Measurements from ENCODE around the gene PPP1R14B.

PPP1R14B gene

DNA sequence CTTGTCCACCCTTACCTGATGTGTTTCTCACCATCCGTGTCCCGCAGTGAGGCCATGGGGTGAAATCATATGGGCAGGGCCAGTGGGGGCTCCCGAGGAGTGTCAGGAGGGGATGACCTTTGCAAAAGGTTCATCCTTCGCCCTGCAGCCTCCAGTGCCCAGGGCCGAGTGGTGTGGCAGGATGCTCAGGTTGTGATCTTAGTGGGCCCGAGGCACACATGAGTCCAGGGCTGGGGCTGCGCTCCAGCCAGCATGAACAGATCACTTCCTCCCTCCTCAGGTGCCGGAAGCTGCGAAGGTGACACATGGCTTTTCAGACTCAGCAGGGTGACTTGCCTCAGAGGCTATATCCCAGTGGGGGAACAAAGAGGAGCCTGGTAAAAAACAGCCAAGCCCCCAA is 8.7 kb downstream of the PPP1R14B start:
- DNase-seq (ENCODE audit: low read depth, low spot score), result no peak
- in situ Hi-C loops (cut with HindIII; ENCODE audit: low sequenced_read_pairs), result no loop called here

DNA sequence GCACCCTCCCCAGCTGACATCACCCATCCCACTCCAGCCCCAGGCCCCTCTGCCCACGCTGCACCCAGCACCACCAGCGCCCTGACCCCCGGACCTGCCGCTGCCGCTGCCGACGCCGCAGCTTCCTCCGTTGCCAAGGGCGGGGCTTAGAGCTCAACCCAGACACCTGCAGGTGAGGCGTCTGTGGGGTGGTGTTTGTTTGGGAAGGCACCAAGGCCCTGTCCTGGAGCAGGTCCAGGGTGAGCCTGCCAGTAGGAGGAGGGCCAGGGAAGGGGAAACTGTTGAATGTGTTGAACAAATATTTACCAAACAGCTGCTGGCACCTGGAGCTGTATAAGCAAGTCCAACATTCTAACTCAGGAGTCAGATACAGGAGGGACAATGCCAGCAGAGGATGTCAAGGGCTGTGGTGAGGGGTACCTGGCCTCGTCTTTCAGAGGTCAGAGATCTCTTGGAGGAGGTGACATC is 9.2 kb downstream of the PPP1R14B start:
- H3K4me3 ChIP-seq (ENCODE audit: low read depth, low read length), result no peak overlapping the region
- no peak for DNase-seq (ENCODE audit: low read depth, low spot score)
- TF ChIP-seq, protein P1, sequence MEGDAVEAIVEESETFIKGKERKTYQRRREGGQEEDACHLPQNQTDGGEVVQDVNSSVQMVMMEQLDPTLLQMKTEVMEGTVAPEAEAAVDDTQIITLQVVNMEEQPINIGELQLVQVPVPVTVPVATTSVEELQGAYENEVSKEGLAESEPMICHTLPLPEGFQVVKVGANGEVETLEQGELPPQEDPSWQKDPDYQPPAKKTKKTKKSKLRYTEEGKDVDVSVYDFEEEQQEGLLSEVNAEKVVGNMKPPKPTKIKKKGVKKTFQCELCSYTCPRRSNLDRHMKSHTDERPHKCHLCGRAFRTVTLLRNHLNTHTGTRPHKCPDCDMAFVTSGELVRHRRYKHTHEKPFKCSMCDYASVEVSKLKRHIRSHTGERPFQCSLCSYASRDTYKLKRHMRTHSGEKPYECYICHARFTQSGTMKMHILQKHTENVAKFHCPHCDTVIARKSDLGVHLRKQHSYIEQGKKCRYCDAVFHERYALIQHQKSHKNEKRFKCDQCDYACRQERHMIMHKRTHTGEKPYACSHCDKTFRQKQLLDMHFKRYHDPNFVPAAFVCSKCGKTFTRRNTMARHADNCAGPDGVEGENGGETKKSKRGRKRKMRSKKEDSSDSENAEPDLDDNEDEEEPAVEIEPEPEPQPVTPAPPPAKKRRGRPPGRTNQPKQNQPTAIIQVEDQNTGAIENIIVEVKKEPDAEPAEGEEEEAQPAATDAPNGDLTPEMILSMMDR (IDR thresholded peaks at IDR 0.05; ENCODE audit: low read depth, low read length), result no peak
- in situ Hi-C loops (cut with HindIII; ENCODE audit: low sequenced_read_pairs), result no loop called here

More for the DNA sequence above, 8.7 kb downstream of the PPP1R14B start:
- H3K4me3 ChIP-seq (ENCODE audit: low read depth, low read length), result no peak overlapping the region
- TF ChIP-seq, protein P1 (IDR thresholded peaks at IDR 0.05; ENCODE audit: low read depth, low read length), result no peak

DNA sequence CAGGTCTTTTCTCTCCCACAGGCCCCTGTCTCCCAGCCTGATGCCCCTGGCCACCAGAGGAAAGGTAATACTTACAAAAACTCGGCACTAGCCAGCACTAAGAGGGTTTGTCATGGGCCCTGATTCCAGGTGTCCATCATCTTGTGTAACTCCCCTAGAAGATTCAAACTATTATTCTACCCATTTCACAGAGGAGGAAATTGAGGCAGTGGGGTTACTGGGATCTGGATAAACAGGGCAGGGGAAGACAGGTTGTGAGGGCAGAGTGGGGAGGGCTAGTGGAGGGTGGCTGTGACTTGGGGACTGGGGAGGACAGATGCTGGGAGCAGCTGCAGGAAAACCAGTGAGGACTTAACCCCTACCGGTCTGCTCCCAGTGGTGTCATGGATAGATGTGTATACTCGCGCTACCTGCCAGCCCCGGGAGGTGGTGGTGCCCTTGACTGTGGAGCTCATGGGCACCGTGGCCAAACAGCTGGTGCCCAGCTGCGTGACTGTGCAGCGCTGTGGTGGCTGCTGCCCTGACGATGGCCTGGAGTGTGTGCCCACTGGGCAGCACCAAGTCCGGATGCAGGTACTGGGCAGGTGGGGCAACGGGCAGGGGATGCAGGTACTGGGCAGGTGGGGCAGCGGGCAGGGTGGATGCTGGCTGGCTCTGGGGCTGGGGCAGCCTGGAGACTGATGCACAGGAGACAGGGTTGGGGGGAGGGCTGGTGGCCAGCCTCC is 11.1 kb downstream of the PPP1R14B start:
- in situ Hi-C loops (cut with HindIII; ENCODE audit: low sequenced_read_pairs), result no loop called here
- TF ChIP-seq, protein P1 (IDR thresholded peaks at IDR 0.05; ENCODE audit: low read depth, low read length), result no peak
- no peak for DNase-seq (ENCODE audit: low read depth, low spot score)
- peak overlapping the region; percentile 51 for H3K4me3 ChIP-seq (ENCODE audit: low read depth, low read length)

DNA sequence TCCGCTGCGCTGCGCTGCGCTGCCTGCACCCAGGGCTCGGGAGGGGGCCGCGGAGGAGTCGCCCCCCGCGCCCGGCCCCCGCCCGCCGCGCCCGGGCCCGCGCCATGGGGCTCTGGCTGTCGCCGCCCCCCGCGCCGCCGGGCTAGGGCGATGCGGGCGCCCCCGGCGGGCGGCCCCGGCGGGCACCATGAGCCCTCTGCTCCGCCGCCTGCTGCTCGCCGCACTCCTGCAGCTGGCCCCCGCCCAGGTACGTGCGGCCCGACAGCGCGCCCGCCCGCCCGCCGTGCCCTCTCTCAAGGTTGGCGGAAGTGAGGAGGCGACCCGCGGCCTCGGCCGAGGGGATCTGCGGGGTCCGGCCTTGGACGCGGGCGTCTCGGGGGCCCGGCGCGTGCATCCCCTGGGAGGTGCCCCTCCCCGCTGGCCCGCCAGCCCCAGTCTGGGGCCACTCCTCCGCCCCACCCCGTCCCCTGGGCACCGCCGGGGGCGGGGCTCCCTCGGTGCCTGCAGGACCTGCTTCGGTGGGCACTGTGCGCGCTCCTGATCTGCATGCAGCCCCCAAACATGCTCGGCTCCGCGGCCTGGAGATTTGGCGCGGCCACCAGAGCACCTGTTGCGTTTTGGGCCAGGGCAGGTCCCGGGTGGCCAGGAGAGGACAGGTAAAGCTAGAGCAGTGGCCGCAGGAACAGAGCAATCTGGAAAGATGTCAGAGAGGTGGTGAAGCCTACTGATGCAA is 11.9 kb downstream of the PPP1R14B start:
- in situ Hi-C loops (cut with HindIII; ENCODE audit: low sequenced_read_pairs), result no loop called here
- TF ChIP-seq, protein P1 (IDR thresholded peaks at IDR 0.05; ENCODE audit: low read depth, low read length), result no peak
- H3K4me3 ChIP-seq (ENCODE audit: low read depth, low read length), result peak overlapping the region; percentile 51
- DNase-seq (ENCODE audit: low read depth, low spot score), result no peak

DNA sequence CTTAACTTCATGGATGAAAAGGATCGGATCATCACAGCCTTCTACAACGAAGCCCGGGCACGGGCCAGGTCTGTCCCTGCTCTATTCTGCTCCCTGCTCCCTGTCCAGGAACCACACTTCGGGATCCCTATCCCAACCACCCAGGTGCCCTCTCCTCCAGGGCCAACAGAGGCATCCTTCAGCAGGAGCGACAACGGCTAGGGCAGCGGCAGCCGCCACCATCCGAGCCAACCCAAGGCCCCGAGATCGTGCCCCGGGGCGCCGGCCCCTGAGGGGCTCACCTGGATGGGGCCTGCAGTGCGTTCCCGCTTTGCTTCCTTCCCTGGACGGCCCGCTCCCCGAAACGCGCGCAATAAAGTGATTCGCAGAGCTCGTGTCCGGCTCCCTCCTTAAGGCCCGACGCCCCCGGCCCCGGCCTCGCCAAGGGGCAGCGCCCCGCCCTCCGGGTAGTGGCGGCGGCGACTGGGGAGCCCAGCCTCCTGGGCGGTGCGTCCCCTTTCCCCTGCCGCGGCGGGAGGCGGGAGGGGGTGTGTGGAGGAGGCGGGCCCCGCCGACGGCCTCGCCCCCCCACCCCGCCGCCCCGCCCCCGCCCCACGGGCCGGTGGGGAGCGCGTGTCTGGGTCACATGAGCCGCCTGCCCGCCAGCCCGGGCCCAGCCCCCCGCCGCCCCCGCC is 12.7 kb downstream of the PPP1R14B start, which contains the start of gene VEGFB:
TSS of gene VEGFB (plus strand) at position 672 of the 674 bp plus-strand sequence. CDS start 250 bp downstream, outside the sequence.
- in situ Hi-C loops (cut with HindIII; ENCODE audit: low sequenced_read_pairs), result no loop called here
- peak; percentile 39 for DNase-seq (ENCODE audit: low read depth, low spot score)
- peak within 1 kb of the TSS; percentile 51 for H3K4me3 ChIP-seq (ENCODE audit: low read depth, low read length)
- TF ChIP-seq, protein P1 (IDR thresholded peaks at IDR 0.05; ENCODE audit: low read depth, low read length), result no peak

DNA sequence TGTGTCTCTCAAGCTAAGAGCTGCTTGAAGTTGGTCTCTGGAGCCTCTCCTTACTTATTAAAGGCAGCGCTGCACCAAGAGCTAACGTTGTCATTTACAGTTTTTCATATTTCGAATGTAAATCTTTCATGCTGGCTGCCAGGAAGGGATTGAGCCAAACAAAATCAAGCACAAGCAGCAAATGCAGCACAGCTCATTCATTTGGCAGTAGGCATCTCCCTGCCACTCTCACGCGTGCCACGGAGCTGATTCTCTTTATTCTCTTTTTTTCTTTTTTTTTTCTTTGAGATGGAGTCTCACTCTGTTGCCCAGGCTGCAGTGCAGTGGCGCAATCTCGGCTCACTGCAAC is 13.8 kb downstream of the PPP1R14B start:
- TF ChIP-seq, protein P1 (IDR thresholded peaks at IDR 0.05; ENCODE audit: low read depth, low read length), result no peak
- H3K4me3 ChIP-seq (ENCODE audit: low read depth, low read length), result no peak overlapping the region
- in situ Hi-C loops (cut with HindIII; ENCODE audit: low sequenced_read_pairs), result no loop called here

More for the DNA sequence above, 13.8 kb downstream of the PPP1R14B start:
- no peak for DNase-seq (ENCODE audit: low read depth, low spot score)
